RWPE2 (cell line): ENCODE measurements around the gene SAC3D1.
A peak's percentile ranks its signal among the peaks of the same experiment; 100 is the strongest.

Experiments used
- ATAC-seq: fragments of 200-7000 bp; cut with Tn5 transposase; 3 replicates; pipeline ENCODE4 v1.9.1; 2021; ENCODE audit warnings: low read depth
- DNase-seq: peaks from one replicate; pipeline ENCODE4 v3.0.0-alpha.2; 2020; ENCODE audit warnings: low spot score
- H3K27ac ChIP-seq: fragments of 450-650 bp; 2 replicates; pipeline ENCODE4 v1.5.1; 2017; ENCODE audit warnings: mild to moderate bottlenecking; ENCODE audit not compliant: poor library complexity, severe bottlenecking
- H3K27me3 ChIP-seq: fragments of 250-450 bp; sonication (Bioruptor Pico); 2 replicates; pipeline ENCODE4 v1.5.1; 2021; ENCODE audit warnings: mild to moderate bottlenecking, moderate library complexity; ENCODE audit not compliant: insufficient read depth, poor library complexity, severe bottlenecking
- H3K36me3 ChIP-seq: fragments of 250-450 bp; sonication (Bioruptor Pico); 2 replicates; pipeline ENCODE4 v1.5.1; 2020; ENCODE audit warnings: low read depth, mild to moderate bottlenecking, moderate library complexity
- H3K4me1 ChIP-seq: fragments of 250-450 bp; sonication (Bioruptor Pico); 2 replicates; pipeline ENCODE4 v1.5.1; 2021; ENCODE audit warnings: mild to moderate bottlenecking, moderate library complexity; ENCODE audit not compliant: insufficient read depth, poor library complexity, severe bottlenecking
- H3K4me3 ChIP-seq: fragments of 250-450 bp; sonication (Bioruptor Pico); 2 replicates; pipeline ENCODE4 v1.5.1; 2021; ENCODE audit warnings: mild to moderate bottlenecking, moderate library complexity; ENCODE audit not compliant: severe bottlenecking
- H3K9me3 ChIP-seq: fragments of 250-450 bp; sonication (Bioruptor Pico); 2 replicates; pipeline ENCODE4 v1.5.1; 2021; ENCODE audit warnings: mild to moderate bottlenecking, moderate library complexity; ENCODE audit not compliant: severe bottlenecking
- CTCF ChIP-seq: fragments of 450-650 bp; IDR thresholded peaks from one replicate; pipeline ENCODE4 v1.5.1; 2017; ENCODE audit warnings: mild to moderate bottlenecking, moderate library complexity; ENCODE audit not compliant: poor library complexity, severe bottlenecking

SAC3D1 gene

GRCh38 chr11:65008016-65008415, 33.0 kb upstream of the SAC3D1 start:
- H3K27ac ChIP-seq = peak overlapping the region; percentile 95
- no peaks in the 10 kb centered on the region for H3K36me3 ChIP-seq
- ATAC-seq = no peak
- H3K27me3 ChIP-seq = no peaks in the 10 kb centered on the region
- TF ChIP-seq CTCF = peak; percentile 23
- H3K9me3 ChIP-seq = no peaks in the 10 kb centered on the region
- no peak overlapping the region for H3K4me3 ChIP-seq
- H3K4me1 ChIP-seq = peaks cover 16% of the 10 kb centered on the region
- DNase-seq = no peak

- Histone ChIP-seq H3K4me1 (peaks cover 16% of the 10 kb centered on the region), H3K36me3 (no peaks in the 10 kb centered on the region), H3K27me3 (no peaks in the 10 kb centered on the region), H3K27ac (peak overlapping the region; percentile 95), H3K4me3 (no peak overlapping the region), H3K9me3 (no peaks in the 10 kb centered on the region)
- TF ChIP-seq CTCF = no peak
- DNase-seq (no peak), ATAC-seq (no peak)
Observed at GRCh38 chr11:65008873-65009272, 32.1 kb upstream of the SAC3D1 start.

- Histone ChIP-seq H3K9me3 (no peaks in the 10 kb centered on the region), H3K4me1 (peaks cover 5% of the 10 kb centered on the region), H3K27ac (peak overlapping the region; percentile 88), H3K27me3 (no peaks in the 10 kb centered on the region), H3K36me3 (peaks cover 8% of the 10 kb centered on the region), H3K4me3 (peak overlapping the region; percentile 80)
- no peak for DNase-seq
- ATAC-seq = peak; percentile 78
- TF ChIP-seq CTCF = no peak
Observed at GRCh38 chr11:65013130-65013887, 27.7 kb upstream of the SAC3D1 start.

- TF ChIP-seq CTCF = peak; percentile 95
- Histone ChIP-seq H3K27me3 (no peaks in the 10 kb centered on the region), H3K27ac (peak within 1 kb of the TSS; percentile 88), H3K4me1 (peaks cover 5% of the 10 kb centered on the region), H3K9me3 (no peaks in the 10 kb centered on the region), H3K4me3 (peak within 1 kb of the TSS; percentile 80), H3K36me3 (peaks cover 8% of the 10 kb centered on the region)
- DNase-seq (peak; percentile 92), ATAC-seq (peak; percentile 80)
Observed at GRCh38 chr11:65013888-65014725, 26.9 kb upstream of the SAC3D1 start, which contains the start of gene ARL2. Gene ARL2 (plus strand): TSS chr11:65014160. CDS start chr11:65014208, 48 bp downstream.
